Stomach (tissue), 9 donors: ENCODE results near the gene DPF3. TPM values are rescaled to one million over a fixed set of nuclear protein-coding genes. Genes with fewer than 3 reads are reported as not detected.
A peak's percentile ranks its signal among the peaks of the same experiment; 100 is the strongest.

Experiments used
- DNase-seq, 2 donors: peaks; one replicate each; pipeline versions ENCODE4 v3.0.0 to v3.0.0-alpha.2; 2013 to 2019
- H3K27ac ChIP-seq, 5 donors: fragments of 200-600 bp in 4 of 5; sonication (generic) in 4 of 5; one replicate each; pipeline ENCODE4 v1.5.1; 2013 to 2019; ENCODE audit warnings: mild to moderate bottlenecking in 1 of 5, moderate library complexity in 1 of 5
- H3K27me3 ChIP-seq, 3 donors: fragments of 200-600 bp; sonication (generic); one replicate each; pipeline ENCODE4 v1.5.1; 2017 to 2019; ENCODE audit warnings: mixed run types in 1 of 3
- H3K36me3 ChIP-seq, 4 donors: fragments of 200-600 bp; sonication (generic); 1 replicate in 3 of 4; 2 replicates in 1 of 4; pipeline ENCODE4 v1.5.1; 2016 to 2019
- H3K4me1 ChIP-seq, 4 donors: fragments of 200-600 bp; sonication (generic); one replicate each; pipeline ENCODE4 v1.5.1; 2016 to 2019
- H3K4me3 ChIP-seq, 4 donors: fragments of 200-600 bp; sonication (generic) in 3 of 4; one replicate each; pipeline ENCODE4 v1.5.1; 2016 to 2019; ENCODE audit warnings: mild to moderate bottlenecking in 1 of 4
- H3K9me3 ChIP-seq, 4 donors: fragments of 200-600 bp; sonication (generic); one replicate each; pipeline ENCODE4 v1.5.1; 2016 to 2019
- EP300 ChIP-seq: sonication (generic); formaldehyde crosslinking; IDR thresholded peaks from one replicate; pipeline ENCODE4 v1.6.1; 2017; ENCODE audit warnings: antibody characterized with exemption
- POLR2A ChIP-seq, 4 donors: fragments of 450-650 bp; IDR thresholded peaks; one replicate each; pipeline ENCODE4 v1.6.1; 2016; ENCODE audit warnings: antibody characterized with exemption in 4 of 4, control low read depth in 2 of 4, mild to moderate bottlenecking in 1 of 4, moderate library complexity in 1 of 4
- POLR2AphosphoS5 ChIP-seq, 3 donors: sonication (generic); formaldehyde crosslinking; IDR thresholded peaks; one replicate each; pipeline ENCODE4 v1.6.1; 2016; ENCODE audit warnings: antibody characterized with exemption in 3 of 3
- WGBS, 5 donors: extraction: QIAGEN DNeasy Blood & Tissue Kit in 3 of 5; methylation state at CpG; one replicate each; pipeline versions ENCODE4 v1.1.5 to v1.1.7; 2013 to 2018; 5-methylcytosine and 5-hydroxymethylcytosine counted together
- intact Hi-C: fragments of 100-400 bp; cut with DNase I; formaldehyde crosslinking; loops from one replicate; pipeline ENCODE4 v1.15.1; 2023; ENCODE audit warnings: low total_unique reads
- polyA plus RNA-seq, 3 donors: library from polyadenylated mRNA; stranded (reverse); fragments of 200-250 nt; gene quantifications; one replicate each; pipeline ENCODE4 v1.2.3, GENCODE V29; 2013
- total RNA-seq, 5 donors: library from RNA; depleted of rRNA; stranded (reverse); fragments of >200 nt; gene quantifications; one replicate each; pipeline versions ENCODE4 v1.1.0 to v1.2.3, GENCODE V29; 2014 to 2016
- TF ChIP-seq, protein P1 (sequence below), 7 experiments: fragments of 450-650 bp in 4 of 7; fragments of 200-600 bp in 3 of 7; sonication (generic) in 3 of 7; IDR thresholded peaks; one replicate each; pipeline ENCODE4 v1.5.1; 2016 to 2019; ENCODE audit warnings: antibody characterized with exemption in 7 of 7, control low read depth in 2 of 7, mild to moderate bottlenecking in 1 of 7
- donor health status: healthy with polysubstance abuse.
- donor health status: Bipolar disorder and iron deficiency.
- donor health status: healthy.

DPF3 gene
- total and polyA plus RNA-seq, 8 donors = 0.20 to 113 (median 3.7) TPM

- Histone ChIP-seq H3K27me3 (peaks cover 0 to 8% (median 0%) of the 10 kb centered on the region in 3 donors), H3K4me3 (no peak overlapping the region), H3K36me3 (no peaks in the 10 kb centered on the region), H3K4me1 (no peaks in the 10 kb centered on the region), H3K9me3 (no peaks in the 10 kb centered on the region), H3K27ac (no peak overlapping the region)
- WGBS, 5 donors = 85 to 92% (median 90%) methylated on average over 3 to 4 of the region's 4 CpGs
- intact Hi-C loops = no loop called here
- DNase-seq = peak in 1 of 2 donors; percentile 17
- TF ChIP-seq POLR2A (IDR thresholded peaks at IDR 0.05) = no peak
- no peak for TF ChIP-seq EP300
- TF ChIP-seq, protein P1, sequence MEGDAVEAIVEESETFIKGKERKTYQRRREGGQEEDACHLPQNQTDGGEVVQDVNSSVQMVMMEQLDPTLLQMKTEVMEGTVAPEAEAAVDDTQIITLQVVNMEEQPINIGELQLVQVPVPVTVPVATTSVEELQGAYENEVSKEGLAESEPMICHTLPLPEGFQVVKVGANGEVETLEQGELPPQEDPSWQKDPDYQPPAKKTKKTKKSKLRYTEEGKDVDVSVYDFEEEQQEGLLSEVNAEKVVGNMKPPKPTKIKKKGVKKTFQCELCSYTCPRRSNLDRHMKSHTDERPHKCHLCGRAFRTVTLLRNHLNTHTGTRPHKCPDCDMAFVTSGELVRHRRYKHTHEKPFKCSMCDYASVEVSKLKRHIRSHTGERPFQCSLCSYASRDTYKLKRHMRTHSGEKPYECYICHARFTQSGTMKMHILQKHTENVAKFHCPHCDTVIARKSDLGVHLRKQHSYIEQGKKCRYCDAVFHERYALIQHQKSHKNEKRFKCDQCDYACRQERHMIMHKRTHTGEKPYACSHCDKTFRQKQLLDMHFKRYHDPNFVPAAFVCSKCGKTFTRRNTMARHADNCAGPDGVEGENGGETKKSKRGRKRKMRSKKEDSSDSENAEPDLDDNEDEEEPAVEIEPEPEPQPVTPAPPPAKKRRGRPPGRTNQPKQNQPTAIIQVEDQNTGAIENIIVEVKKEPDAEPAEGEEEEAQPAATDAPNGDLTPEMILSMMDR (IDR thresholded peaks at IDR 0.05) = no peak
- TF ChIP-seq POLR2AphosphoS5 (IDR thresholded peaks at IDR 0.05) = no peak
Observed at GRCh38 chr14:72740504-72740961, 153.4 kb downstream of the DPF3 start.

- no peaks in the 10 kb centered on the region for H3K36me3 ChIP-seq
- intact Hi-C loops = no loop called here
- DNase-seq = peak in 1 of 2 donors; percentile 9
- no peak overlapping the region for H3K4me3 ChIP-seq
- TF ChIP-seq, protein P1 (IDR thresholded peaks at IDR 0.05) = no peak
- TF ChIP-seq EP300 (no peak), POLR2A (IDR thresholded peaks at IDR 0.05) (no peak), POLR2AphosphoS5 (IDR thresholded peaks at IDR 0.05) (no peak)
- no peaks in the 10 kb centered on the region for H3K9me3 ChIP-seq
- 82 to 88% (median 83%) methylated on average over 14 of the region's 14 CpGs for WGBS, 5 donors
- H3K27me3 ChIP-seq = peaks cover 0 to 8% (median 0%) of the 10 kb centered on the region in 3 donors
- H3K27ac ChIP-seq = no peak overlapping the region
- H3K4me1 ChIP-seq = no peaks in the 10 kb centered on the region
Observed at GRCh38 chr14:72739446-72740405, 154.2 kb downstream of the DPF3 start.

DNA sequence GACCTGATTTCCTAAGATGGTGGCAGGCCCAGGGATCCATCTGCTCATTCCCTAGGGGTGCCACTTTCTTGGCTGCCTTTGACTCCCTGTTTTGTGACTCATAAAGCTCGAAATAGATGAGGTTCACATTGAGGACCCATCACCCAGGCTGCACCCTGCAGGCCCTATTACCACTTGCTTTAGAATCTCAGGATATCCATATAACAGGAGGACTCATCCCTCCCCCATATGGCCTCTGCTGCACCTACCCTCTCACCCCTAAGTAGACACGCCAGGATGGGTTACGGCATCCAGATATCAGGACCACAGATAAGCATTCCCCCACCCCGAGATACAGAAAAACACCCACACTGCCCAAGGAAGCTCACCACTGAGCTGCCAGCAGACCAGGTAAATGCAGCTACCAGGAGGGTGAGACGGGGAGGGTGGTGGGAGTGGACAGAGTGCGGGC, 155.7 kb downstream of the DPF3 start:
- TF ChIP-seq EP300 (no peak), POLR2AphosphoS5 (IDR thresholded peaks at IDR 0.05) (no peak), POLR2A (IDR thresholded peaks at IDR 0.05) (no peak)
- TF ChIP-seq, protein P1 (IDR thresholded peaks at IDR 0.05) = no peak
- no peaks in the 10 kb centered on the region for H3K36me3 ChIP-seq
- WGBS, 5 donors = 74 to 85% (median 75%) methylated on average over 6 of the region's 6 CpGs
- no peak overlapping the region for H3K27ac ChIP-seq
- no peak overlapping the region for H3K4me3 ChIP-seq
- DNase-seq = peak in 1 of 2 donors; percentile 15
- peaks cover 0 to 8% (median 0%) of the 10 kb centered on the region in 3 donors for H3K27me3 ChIP-seq
- H3K4me1 ChIP-seq = no peaks in the 10 kb centered on the region
- intact Hi-C loops = no loop called here
- H3K9me3 ChIP-seq = no peaks in the 10 kb centered on the region

DNA sequence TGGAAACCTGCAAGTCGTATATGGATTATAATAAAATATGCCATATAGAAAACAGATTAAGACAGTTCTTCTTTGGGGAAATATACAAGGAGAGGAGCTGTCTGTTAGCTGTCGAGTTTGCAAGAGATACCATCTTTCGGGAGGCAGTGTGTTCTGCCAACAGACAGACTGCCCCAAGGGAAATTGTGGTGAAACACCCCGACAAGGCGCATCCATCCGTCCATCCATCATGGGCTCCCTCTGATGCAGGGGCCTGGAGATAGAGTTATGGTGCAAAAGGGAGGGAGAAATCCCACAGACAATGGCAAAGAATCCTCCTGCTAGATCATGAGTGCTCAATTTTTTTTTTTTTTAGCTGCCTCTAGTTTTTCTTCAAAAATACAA, 156.3 kb downstream of the DPF3 start:
- H3K27ac ChIP-seq = no peak overlapping the region
- H3K9me3 ChIP-seq = no peaks in the 10 kb centered on the region
- 68 to 82% (median 79%) methylated on average over 6 of the region's 6 CpGs for WGBS, 5 donors
- DNase-seq = no peak
- no peak for TF ChIP-seq POLR2AphosphoS5 (IDR thresholded peaks at IDR 0.05)
- TF ChIP-seq, protein P1 (IDR thresholded peaks at IDR 0.05) = no peak
- no peak overlapping the region for H3K4me3 ChIP-seq
- no peaks in the 10 kb centered on the region for H3K36me3 ChIP-seq
- peaks cover 0 to 8% (median 0%) of the 10 kb centered on the region in 3 donors for H3K27me3 ChIP-seq
- intact Hi-C loops = no loop called here
- no peaks in the 10 kb centered on the region for H3K4me1 ChIP-seq
